ENCODE measurements around the gene ZHX3. TPM values are rescaled to one million over a fixed set of nuclear protein-coding genes. Genes with fewer than 3 reads are reported as not detected.

ZHX3 gene
- total RNA-seq, 1 experiment from 2014 or later, result 9.6 TPM

DNA sequence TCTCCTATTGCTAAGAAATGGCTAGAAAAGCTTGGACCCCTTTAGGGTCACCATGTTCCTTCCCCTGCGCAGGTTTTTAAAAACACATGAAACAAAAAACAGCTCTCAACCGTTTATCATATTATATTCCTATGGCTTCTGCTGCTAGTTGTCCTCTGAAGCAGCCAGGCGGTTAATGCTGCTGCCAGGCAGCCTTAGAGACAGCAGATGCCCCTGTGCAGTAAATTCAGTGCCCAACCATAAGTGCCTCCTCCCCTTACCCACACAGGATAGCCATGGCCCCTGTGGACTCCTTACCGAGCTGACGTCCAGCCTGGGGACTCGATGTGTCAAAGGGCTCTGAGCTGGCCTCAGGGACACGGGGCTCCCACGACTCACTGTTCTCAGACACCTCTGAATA lies 115.8 kb downstream of the ZHX3 start (continued):
- TF ChIP-seq, protein P1, sequence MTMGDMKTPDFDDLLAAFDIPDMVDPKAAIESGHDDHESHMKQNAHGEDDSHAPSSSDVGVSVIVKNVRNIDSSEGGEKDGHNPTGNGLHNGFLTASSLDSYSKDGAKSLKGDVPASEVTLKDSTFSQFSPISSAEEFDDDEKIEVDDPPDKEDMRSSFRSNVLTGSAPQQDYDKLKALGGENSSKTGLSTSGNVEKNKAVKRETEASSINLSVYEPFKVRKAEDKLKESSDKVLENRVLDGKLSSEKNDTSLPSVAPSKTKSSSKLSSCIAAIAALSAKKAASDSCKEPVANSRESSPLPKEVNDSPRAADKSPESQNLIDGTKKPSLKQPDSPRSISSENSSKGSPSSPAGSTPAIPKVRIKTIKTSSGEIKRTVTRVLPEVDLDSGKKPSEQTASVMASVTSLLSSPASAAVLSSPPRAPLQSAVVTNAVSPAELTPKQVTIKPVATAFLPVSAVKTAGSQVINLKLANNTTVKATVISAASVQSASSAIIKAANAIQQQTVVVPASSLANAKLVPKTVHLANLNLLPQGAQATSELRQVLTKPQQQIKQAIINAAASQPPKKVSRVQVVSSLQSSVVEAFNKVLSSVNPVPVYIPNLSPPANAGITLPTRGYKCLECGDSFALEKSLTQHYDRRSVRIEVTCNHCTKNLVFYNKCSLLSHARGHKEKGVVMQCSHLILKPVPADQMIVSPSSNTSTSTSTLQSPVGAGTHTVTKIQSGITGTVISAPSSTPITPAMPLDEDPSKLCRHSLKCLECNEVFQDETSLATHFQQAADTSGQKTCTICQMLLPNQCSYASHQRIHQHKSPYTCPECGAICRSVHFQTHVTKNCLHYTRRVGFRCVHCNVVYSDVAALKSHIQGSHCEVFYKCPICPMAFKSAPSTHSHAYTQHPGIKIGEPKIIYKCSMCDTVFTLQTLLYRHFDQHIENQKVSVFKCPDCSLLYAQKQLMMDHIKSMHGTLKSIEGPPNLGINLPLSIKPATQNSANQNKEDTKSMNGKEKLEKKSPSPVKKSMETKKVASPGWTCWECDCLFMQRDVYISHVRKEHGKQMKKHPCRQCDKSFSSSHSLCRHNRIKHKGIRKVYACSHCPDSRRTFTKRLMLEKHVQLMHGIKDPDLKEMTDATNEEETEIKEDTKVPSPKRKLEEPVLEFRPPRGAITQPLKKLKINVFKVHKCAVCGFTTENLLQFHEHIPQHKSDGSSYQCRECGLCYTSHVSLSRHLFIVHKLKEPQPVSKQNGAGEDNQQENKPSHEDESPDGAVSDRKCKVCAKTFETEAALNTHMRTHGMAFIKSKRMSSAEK (CRISPR knock-in tag; IDR thresholded peaks at IDR 0.05; ENCODE audit: borderline replicate concordance), result no peak
- no peak for TF ChIP-seq SP1 (CRISPR knock-in tag; conservative IDR thresholded peaks at IDR 0.05)

DNA sequence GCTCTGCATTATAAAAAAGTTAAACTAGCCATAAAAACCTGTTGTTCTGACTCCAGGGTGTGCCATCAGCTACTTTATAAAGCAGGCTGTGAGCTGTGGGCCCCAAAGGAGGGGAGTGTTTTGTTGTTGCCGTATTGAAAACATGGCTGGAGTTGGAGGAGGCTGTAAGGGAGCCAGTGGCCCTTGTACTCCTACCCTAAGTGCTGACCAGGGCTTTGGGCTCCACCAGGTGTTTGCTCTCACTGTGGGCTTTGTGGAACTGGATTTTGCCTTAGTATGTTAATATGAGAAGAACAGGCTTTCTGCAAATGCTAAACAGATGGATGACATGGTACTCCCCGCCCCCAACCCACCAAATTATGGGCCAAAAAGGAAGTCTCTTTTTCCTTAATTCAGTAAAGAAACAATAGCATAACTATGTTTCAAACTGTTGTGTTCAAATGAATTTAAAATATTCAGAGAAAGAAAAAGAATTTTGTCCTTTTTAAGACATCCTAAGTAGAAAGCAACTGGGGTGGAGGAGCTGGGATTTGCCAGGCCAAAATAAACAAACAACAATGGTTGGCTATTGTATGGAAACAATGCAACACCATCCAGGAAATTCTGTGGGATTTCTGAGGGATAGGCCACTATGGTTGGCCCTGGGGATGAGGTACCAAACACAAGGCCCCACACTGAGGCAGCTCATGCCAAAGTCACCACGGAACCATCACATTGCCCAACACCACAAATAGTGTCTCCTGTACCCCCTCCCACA lies 116.9 kb downstream of the ZHX3 start:
- H3K4me1 Mint-ChIP-seq, result peaks cover 6% of the 10 kb centered on the region; the same call in 1 of the 2 replicates
- ChIA-PET CTCF (interaction anchor here (0.9 to 2.1 kb wide), 4 partner anchors 17 to 235 kb away, joined by 3 to 10 read pairs (median 4); partner anchors contain the start of gene LPIN3), POLR2A (no interaction called here)
- H3K4me3 Mint-ChIP-seq, result no peak overlapping the region
- H3K9me3 Mint-ChIP-seq, result peaks cover 9% of the 10 kb centered on the region
- no peaks in the 10 kb centered on the region for H3K27me3 Mint-ChIP-seq (ENCODE audit: low read depth)
- ATAC-seq (peak; percentile 41; the same call in 1 of the 2 replicates), DNase-seq (ENCODE audit: low spot score) (no peak)
- H3K36me3 Mint-ChIP-seq, result peaks cover 4% of the 10 kb centered on the region; the same call in 1 of the 2 replicates
- no peak overlapping the region for H3K27ac Mint-ChIP-seq
- TF ChIP-seq SOX15 (CRISPR knock-in tag; IDR thresholded peaks at IDR 0.05), result no peak
- TF ChIP-seq, protein P2, sequence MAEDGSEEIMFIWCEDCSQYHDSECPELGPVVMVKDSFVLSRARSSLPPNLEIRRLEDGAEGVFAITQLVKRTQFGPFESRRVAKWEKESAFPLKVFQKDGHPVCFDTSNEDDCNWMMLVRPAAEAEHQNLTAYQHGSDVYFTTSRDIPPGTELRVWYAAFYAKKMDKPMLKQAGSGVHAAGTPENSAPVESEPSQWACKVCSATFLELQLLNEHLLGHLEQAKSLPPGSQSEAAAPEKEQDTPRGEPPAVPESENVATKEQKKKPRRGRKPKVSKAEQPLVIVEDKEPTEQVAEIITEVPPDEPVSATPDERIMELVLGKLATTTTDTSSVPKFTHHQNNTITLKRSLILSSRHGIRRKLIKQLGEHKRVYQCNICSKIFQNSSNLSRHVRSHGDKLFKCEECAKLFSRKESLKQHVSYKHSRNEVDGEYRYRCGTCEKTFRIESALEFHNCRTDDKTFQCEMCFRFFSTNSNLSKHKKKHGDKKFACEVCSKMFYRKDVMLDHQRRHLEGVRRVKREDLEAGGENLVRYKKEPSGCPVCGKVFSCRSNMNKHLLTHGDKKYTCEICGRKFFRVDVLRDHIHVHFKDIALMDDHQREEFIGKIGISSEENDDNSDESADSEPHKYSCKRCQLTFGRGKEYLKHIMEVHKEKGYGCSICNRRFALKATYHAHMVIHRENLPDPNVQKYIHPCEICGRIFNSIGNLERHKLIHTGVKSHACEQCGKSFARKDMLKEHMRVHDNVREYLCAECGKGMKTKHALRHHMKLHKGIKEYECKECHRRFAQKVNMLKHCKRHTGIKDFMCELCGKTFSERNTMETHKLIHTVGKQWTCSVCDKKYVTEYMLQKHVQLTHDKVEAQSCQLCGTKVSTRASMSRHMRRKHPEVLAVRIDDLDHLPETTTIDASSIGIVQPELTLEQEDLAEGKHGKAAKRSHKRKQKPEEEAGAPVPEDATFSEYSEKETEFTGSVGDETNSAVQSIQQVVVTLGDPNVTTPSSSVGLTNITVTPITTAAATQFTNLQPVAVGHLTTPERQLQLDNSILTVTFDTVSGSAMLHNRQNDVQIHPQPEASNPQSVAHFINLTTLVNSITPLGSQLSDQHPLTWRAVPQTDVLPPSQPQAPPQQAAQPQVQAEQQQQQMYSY (CRISPR knock-in tag; IDR thresholded peaks at IDR 0.05), result peak; percentile 73

DNA sequence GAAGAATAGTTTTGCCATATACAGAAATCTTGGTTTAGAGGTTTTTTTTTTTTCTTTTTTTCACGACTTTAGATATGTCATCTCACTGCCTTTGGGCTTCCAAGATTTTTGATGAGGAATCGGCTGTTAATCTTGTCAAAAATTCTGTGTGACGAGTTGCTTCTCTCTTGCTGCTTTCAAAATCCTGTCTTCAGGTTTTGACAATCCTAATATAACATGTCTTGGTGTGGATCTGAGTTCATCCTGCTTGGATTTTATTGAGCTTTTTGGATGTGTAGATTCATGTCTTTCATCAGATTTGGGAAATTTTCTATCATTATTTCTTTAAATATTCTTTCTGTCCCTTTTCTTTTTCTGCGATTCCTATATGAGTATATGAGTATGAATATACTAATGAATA lies 119.1 kb downstream of the ZHX3 start:
- Mint-ChIP-seq H3K4me1 (peaks cover 6% of the 10 kb centered on the region; the same call in 1 of the 2 replicates), H3K27ac (no peak overlapping the region), H3K36me3 (peaks cover 4% of the 10 kb centered on the region; the same call in 1 of the 2 replicates), H3K9me3 (peaks cover 9% of the 10 kb centered on the region), H3K4me3 (no peak overlapping the region), H3K27me3 (ENCODE audit: low read depth) (no peaks in the 10 kb centered on the region)
- POLR2A ChIA-PET, result interaction anchor here (0.6 kb wide), 1 partner anchor 60 kb away, joined by 4 read pairs; no protein-coding TSS in a partner anchor
- TF ChIP-seq ZNF317 (CRISPR knock-in tag; IDR thresholded peaks at IDR 0.05; ENCODE audit: borderline replicate concordance, low read depth) (0 out of 2 replicates have a peak, but pooled peaks have one; percentile 35), SMAD4 (CRISPR knock-in tag; IDR thresholded peaks at IDR 0.05) (no peak), SOX15 (CRISPR knock-in tag; IDR thresholded peaks at IDR 0.05) (no peak), RORB (CRISPR knock-in tag; IDR thresholded peaks at IDR 0.05) (no peak), ZNF416 (CRISPR knock-in tag; IDR thresholded peaks at IDR 0.05) (no peak), JAZF1 (CRISPR knock-in tag; IDR thresholded peaks at IDR 0.05) (no peak)
- CTCF ChIA-PET, result interaction anchor here (0.7 to 1.5 kb wide), 3 partner anchors 85 to 230 kb away, joined by 3 to 5 read pairs (median 4); partner anchors contain the start of gene LPIN3
- DNase-seq (ENCODE audit: low spot score) (no peak), ATAC-seq (no peak)

DNA sequence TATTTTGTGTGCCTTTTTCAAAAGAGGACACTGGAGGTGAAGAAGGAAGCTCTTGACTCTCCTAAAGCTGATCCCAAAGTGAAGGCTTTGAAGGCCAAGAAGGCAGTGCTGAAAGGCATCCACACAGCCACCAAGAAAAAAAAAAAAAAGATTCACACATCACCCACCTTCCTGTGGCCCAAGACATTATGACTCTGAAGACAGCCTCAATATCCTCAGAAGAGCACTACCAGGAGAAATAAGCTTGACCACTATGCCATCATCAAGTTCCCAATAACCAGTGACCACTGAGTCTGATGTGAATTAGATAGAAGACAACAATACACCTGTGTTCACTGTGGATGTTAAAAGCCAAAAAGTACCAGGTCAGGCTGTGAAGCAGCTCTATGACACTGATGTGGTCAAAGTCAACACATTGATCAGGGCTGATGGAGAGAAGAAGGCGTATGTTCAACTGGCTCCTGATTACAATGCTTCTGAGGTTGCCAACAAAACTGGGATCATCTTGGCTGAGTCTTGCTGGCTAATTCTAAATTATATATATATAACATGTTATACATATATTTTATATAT lies 120.8 kb downstream of the ZHX3 start:
- no peak overlapping the region for H3K27ac Mint-ChIP-seq
- ChIA-PET CTCF (interaction anchor here (1.9 kb wide), 1 partner anchor 24 kb away, joined by 5 read pairs; no protein-coding TSS in a partner anchor), POLR2A (no interaction called here)
- H3K27me3 Mint-ChIP-seq (ENCODE audit: low read depth), result no peaks in the 10 kb centered on the region
- peaks cover 4% of the 10 kb centered on the region; the same call in 1 of the 2 replicates for H3K36me3 Mint-ChIP-seq
- H3K4me1 Mint-ChIP-seq, result peaks cover 6% of the 10 kb centered on the region; the same call in 1 of the 2 replicates
- no peak for DNase-seq (ENCODE audit: low spot score)
- no peak for ATAC-seq
- H3K9me3 Mint-ChIP-seq, result peaks cover 9% of the 10 kb centered on the region
- TF ChIP-seq HMGA2 (CRISPR knock-in tag; IDR thresholded peaks at IDR 0.05) (peak; percentile 56; the same call in 1 of the 2 replicates), GRHL2 (CRISPR knock-in tag; IDR thresholded peaks at IDR 0.05; ENCODE audit: insufficient replicate concordance, severe bottlenecking) (no peak), PRRX2 (CRISPR knock-in tag; IDR thresholded peaks at IDR 0.05) (no peak), ZNF121 (CRISPR knock-in tag; IDR thresholded peaks at IDR 0.05) (no peak), ZNF416 (CRISPR knock-in tag; IDR thresholded peaks at IDR 0.05) (no peak)
- TF ChIP-seq, protein P3, sequence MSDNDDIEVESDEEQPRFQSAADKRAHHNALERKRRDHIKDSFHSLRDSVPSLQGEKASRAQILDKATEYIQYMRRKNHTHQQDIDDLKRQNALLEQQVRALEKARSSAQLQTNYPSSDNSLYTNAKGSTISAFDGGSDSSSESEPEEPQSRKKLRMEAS (CRISPR knock-in tag; IDR thresholded peaks at IDR 0.05), result no peak
- TF ChIP-seq, protein P4, sequence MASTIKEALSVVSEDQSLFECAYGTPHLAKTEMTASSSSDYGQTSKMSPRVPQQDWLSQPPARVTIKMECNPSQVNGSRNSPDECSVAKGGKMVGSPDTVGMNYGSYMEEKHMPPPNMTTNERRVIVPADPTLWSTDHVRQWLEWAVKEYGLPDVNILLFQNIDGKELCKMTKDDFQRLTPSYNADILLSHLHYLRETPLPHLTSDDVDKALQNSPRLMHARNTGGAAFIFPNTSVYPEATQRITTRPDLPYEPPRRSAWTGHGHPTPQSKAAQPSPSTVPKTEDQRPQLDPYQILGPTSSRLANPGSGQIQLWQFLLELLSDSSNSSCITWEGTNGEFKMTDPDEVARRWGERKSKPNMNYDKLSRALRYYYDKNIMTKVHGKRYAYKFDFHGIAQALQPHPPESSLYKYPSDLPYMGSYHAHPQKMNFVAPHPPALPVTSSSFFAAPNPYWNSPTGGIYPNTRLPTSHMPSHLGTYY (CRISPR knock-in tag; IDR thresholded peaks at IDR 0.05), result no peak
- H3K4me3 Mint-ChIP-seq, result no peak overlapping the region

All from WTC11 (cell line).